ENCODE results near the gene ZNF865. TPM values are rescaled to one million over a fixed set of nuclear protein-coding genes. Genes with fewer than 3 reads are reported as not detected.

The ZNF865 gene
- total and polyA plus RNA-seq, 10 of the 15 experiments (the other 5 are each of a cell fraction or from before 2014, with no cell fraction given) = 0.02 to 18.3 (median 0.90) TPM

GRCh38 chr19:55650126-55650557, 44.7 kb downstream of the ZNF865 start:
- in situ Hi-C loops (cut with MboI) (loop anchor here (5.0 to 25.0 kb wide), 3 partner anchors 662 to 1513 kb away; partner anchors contain the start of genes CNOT3, LENG9 and ZSCAN5A), intact Hi-C loops (cut with micrococcal nuclease; ENCODE audit: unreplicated experiment) (no loop called here)
- H3K27ac ChIP-seq (ENCODE audit: control insufficient read depth, insufficient read depth) = peak overlapping the region; percentile 46; the same call in 1 of the 2 replicates
- RAD21 ChIA-PET (ENCODE audit: unreplicated experiment) = interaction anchor here (1.0 to 4.4 kb wide), 2 partner anchors 12 to 17 kb away, joined by 3 to 36 read pairs; no protein-coding TSS in a partner anchor
- H3K9me3 ChIP-seq (replicated peaks; ENCODE audit: control insufficient read depth, insufficient read depth, low read length) = no peaks in the 10 kb centered on the region
- peak overlapping the region; percentile 22; the same call in 1 of the 2 replicates for H3K9ac ChIP-seq (ENCODE audit: control insufficient read depth, insufficient read depth, low read length)
- no peak for FAIRE-seq
- WGBS (ENCODE audit: insufficient coverage, insufficient replicate concordance, low lambda C conversion rate, missing lambda C conversion rate) = 83% methylated on average over 4 of the region's 4 CpGs
- SMC1A ChIA-PET (ENCODE audit: uncharacterized antibody, unreplicated experiment) = no interaction called here
- no peak for DNase-seq (ENCODE audit: low read depth, low spot score)
- ATAC-seq = no peak
- CTCF ChIA-PET = interaction anchor here (0.6 to 4.8 kb wide), 4 partner anchors 12 to 134 kb away, joined by 3 to 28 read pairs (median 6); no protein-coding TSS in a partner anchor
- H3K4me1 ChIP-seq (ENCODE audit: control insufficient read depth, insufficient read depth, low read length) = peaks cover 17% of the 10 kb centered on the region
- H3K79me2 ChIP-seq (ENCODE audit: control insufficient read depth, insufficient read depth, low read length) = peaks cover 34% of the 10 kb centered on the region
- H3K36me3 ChIP-seq (ENCODE audit: control insufficient read depth in 2 of 2, insufficient read depth in 2 of 2, low read length in 1 of 2) = peaks cover 1 to 2% of the 10 kb centered on the region in 2 experiments; a peak in 2 of 4 replicates
- BruUV-seq (replicated peaks) = no TSS peak
- no peaks in the 10 kb centered on the region for H4K20me1 ChIP-seq (ENCODE audit: control insufficient read depth, insufficient read depth)
- H3K27me3 ChIP-seq (replicated peaks in 1 of 2; ENCODE audit: control insufficient read depth in 2 of 2, insufficient read depth in 2 of 2, low read length in 1 of 2) = no peaks in the 10 kb centered on the region
- H3K4me2 ChIP-seq (ENCODE audit: control insufficient read depth, insufficient read depth) = peak overlapping the region; percentile 95; the same call in 1 of the 2 replicates
- POLR2A ChIA-PET = interaction anchor here (0.6 to 1.3 kb wide), 4 partner anchors 8 to 50 kb away, joined by 3 to 6 read pairs (median 4); partner anchors contain the start of genes ZNF524 and ZNF784
- no peak overlapping the region; the same call in 1 of the 2 replicates for H3K4me3 ChIP-seq
- no peak overlapping the region for H2AFZ ChIP-seq (ENCODE audit: control insufficient read depth, low read depth, low read length)
- TF ChIP-seq TBL1XR1 (IDR thresholded peaks at IDR 0.05; ENCODE audit: low read depth, low read length) (no peak), MXI1 (IDR thresholded peaks at IDR 0.05; ENCODE audit: low read depth, low read length) (no peak), SMARCA5 (IDR thresholded peaks at IDR 0.05) (no peak), SUPT20H (IDR thresholded peaks at IDR 0.05; ENCODE audit: borderline replicate concordance, control insufficient read depth, low read depth, low read length) (no peak), EED (IDR thresholded peaks at IDR 0.05; ENCODE audit: low read depth) (peak; percentile 14; the same call in 1 of the 2 replicates), BMI1 (IDR thresholded peaks at IDR 0.05; ENCODE audit: borderline replicate concordance) (no peak), NR2C2 (IDR thresholded peaks at IDR 0.05; ENCODE audit: borderline replicate concordance, control insufficient read depth, insufficient read length, low read depth) (no peak), RBBP5 (conservative IDR thresholded peaks at IDR 0.05) (no peak), POU2F2 (IDR thresholded peaks at IDR 0.05; ENCODE audit: borderline replicate concordance, low read depth, low read length) (no peak), SMAD5 (IDR thresholded peaks at IDR 0.05; ENCODE audit: low read depth) (no peak), PKNOX1 (IDR thresholded peaks at IDR 0.05) (peak; percentile 37; the same call in 1 of the 2 replicates), YY1 (IDR thresholded peaks at IDR 0.05; ENCODE audit: low read depth, low read length) (no peak), RUNX3 (IDR thresholded peaks at IDR 0.05; ENCODE audit: low read length) (peak; percentile 15; the same call in 1 of the 2 replicates), CEBPZ (IDR thresholded peaks at IDR 0.05; ENCODE audit: low read depth, low read length) (no peak), MAX (IDR thresholded peaks at IDR 0.05; ENCODE audit: low read depth, low read length) (no peak), CEBPB (IDR thresholded peaks at IDR 0.05; ENCODE audit: borderline replicate concordance in 1 of 2, low read depth in 2 of 2, low read length in 2 of 2) (no peak), SIN3A (IDR thresholded peaks at IDR 0.05; ENCODE audit: low read depth, low read length) (no peak), IKZF1 (conservative IDR thresholded peaks at IDR 0.05) (no peak), EGR1 (IDR thresholded peaks at IDR 0.05; ENCODE audit: borderline replicate concordance in 1 of 2, low read depth in 2 of 2, low read length in 2 of 2) (no peak; a peak in 1 of 3 replicates)
